Uterus (tissue), 2 donors: ENCODE measurements around the gene SAA4.

Source experiments
- CTCF ChIP-seq, 4 experiments: fragments of 200-600 bp in 2 of 4; fragments of 450-650 bp in 2 of 4; sonication (generic) in 2 of 4; IDR thresholded peaks; one replicate each; pipeline ENCODE4 v1.5.1; 2016 to 2019; ENCODE audit warnings: antibody characterized with exemption in 4 of 4, mild to moderate bottlenecking in 2 of 4, moderate library complexity in 1 of 4
- POLR2A ChIP-seq, 2 donors: fragments of 450-650 bp; IDR thresholded peaks; one replicate each; pipeline ENCODE4 v1.6.1; 2016; ENCODE audit warnings: antibody characterized with exemption in 2 of 2, mild to moderate bottlenecking in 1 of 2, moderate library complexity in 1 of 2

DNA sequence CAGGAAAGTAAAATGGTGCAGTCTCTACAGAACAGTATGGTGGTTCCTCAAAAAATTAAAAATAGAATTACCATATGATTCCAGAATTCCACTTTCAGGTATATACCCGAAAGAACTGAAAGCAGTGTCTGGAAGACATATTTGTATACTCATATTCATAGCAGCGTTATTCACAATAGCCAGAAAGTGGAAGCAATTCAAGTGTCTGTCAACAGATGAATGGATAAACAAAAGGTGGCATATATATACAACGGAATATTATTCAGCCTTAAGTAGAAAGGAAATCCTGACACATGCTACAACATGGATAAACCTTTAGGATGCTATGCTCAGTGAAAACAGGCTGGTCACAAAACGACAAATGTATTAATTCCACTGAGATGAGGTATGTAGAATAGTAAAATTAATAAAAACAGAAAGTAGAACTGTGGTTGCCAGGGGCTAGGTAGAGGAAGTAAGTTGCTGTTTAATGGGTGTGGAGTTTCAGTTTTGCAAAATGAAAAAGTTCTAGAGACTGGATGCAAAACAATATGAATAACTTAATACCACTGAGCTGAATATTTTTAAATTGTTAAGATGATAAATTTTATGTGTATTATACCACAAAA lies 43.9 kb upstream of the SAA4 start:
- TF ChIP-seq CTCF (IDR thresholded peaks at IDR 0.05) (no peak), POLR2A (IDR thresholded peaks at IDR 0.05) (no peak)
